Measurements from ENCODE around the gene MYH3. TPM values are rescaled to one million over a fixed set of nuclear protein-coding genes. Genes with fewer than 3 reads are reported as not detected.

Gene MYH3
- 774 TPM for total RNA-seq

GRCh38 chr17:10657148-10657547, at the start of gene MYH3:
MYH3 (minus strand) TSS chr17:10657309; CDS start chr17:10655064, 2,245 bp downstream.

GRCh38 chr17:10697092-10698081, 40.3 kb upstream of the MYH3 start, which contains the start of the genes ADPRM and SCO1:
ADPRM (plus strand) TSS chr17:10697594; CDS start chr17:10704927, 7,333 bp downstream.
SCO1 (minus strand) TSS chr17:10697533; CDS start chr17:10697507, 26 bp downstream.

Other genes starting within 250 kb of the MYH3 start
- gene MYH8, start 235.4 kb downstream of the MYH3 start, total RNA-seq, result 63.4 TPM
- 18.1 TPM for gene MYH4, start 187.8 kb downstream of the MYH3 start, total RNA-seq
- gene MYH1, start 138.8 kb downstream of the MYH3 start, total RNA-seq, result 3.8 TPM
- gene MYH2, start 107.7 kb downstream of the MYH3 start, total RNA-seq, result 272 TPM
- gene SCO1, start 40.2 kb upstream of the MYH3 start, total RNA-seq, result 25.6 TPM
- 31.4 TPM for gene ADPRM, start 40.3 kb upstream of the MYH3 start, total RNA-seq
- 6.9 TPM for gene TMEM220, start 72.7 kb upstream of the MYH3 start, total RNA-seq
- not detected for gene TMEM238L, start 146.8 kb upstream of the MYH3 start, total RNA-seq
- 1.3 TPM for gene PIRT, start 180.8 kb upstream of the MYH3 start, total RNA-seq

Measured in camera-type eye (tissue), 1 donor.